ENCODE results near the gene NEGR1.

Gene NEGR1

GRCh38 chr1:72283307-72284083 lies 1.2 kb upstream of the NEGR1 start:
- H2AFZ ChIP-seq (ENCODE audit: low read length, unreplicated experiment) = peak overlapping the region; percentile 88
- peak overlapping the region; percentile 97 for H3K27ac ChIP-seq (ENCODE audit: low read depth, low read length)
- H3K4me1 ChIP-seq (ENCODE audit: control insufficient read depth, insufficient read depth, low read length, unreplicated experiment) = peaks cover 39% of the 10 kb centered on the region
- peaks cover 20% of the 10 kb centered on the region for H3K79me2 ChIP-seq (ENCODE audit: control insufficient read depth, insufficient read depth, low read length, unreplicated experiment)
- no peaks in the 10 kb centered on the region for H3K27me3 ChIP-seq (ENCODE audit: insufficient read depth, low read length)
- H3K36me3 ChIP-seq (ENCODE audit: insufficient read depth, low read length) = no peaks in the 10 kb centered on the region
- H3K4me3 ChIP-seq (ENCODE audit: low read depth, low read length) = peak overlapping the region; percentile 86

- H3K4me1 ChIP-seq (ENCODE audit: control insufficient read depth, insufficient read depth, low read length, unreplicated experiment) = peaks cover 44% of the 10 kb centered on the region
- H3K79me2 ChIP-seq (ENCODE audit: control insufficient read depth, insufficient read depth, low read length, unreplicated experiment) = peaks cover 24% of the 10 kb centered on the region
- H3K27me3 ChIP-seq (ENCODE audit: insufficient read depth, low read length) = no peaks in the 10 kb centered on the region
- peak overlapping the region; percentile 88 for H2AFZ ChIP-seq (ENCODE audit: low read length, unreplicated experiment)
- H3K36me3 ChIP-seq (ENCODE audit: insufficient read depth, low read length) = no peaks in the 10 kb centered on the region
- peak overlapping the region; percentile 97 for H3K27ac ChIP-seq (ENCODE audit: low read depth, low read length)
- H3K4me3 ChIP-seq (ENCODE audit: low read depth, low read length) = peak overlapping the region; percentile 86
Observed at GRCh38 chr1:72283022-72283306, 625 bp upstream of the NEGR1 start.

GRCh38 chr1:72281637-72282270 lies 585 bp downstream of the NEGR1 start:
- H2AFZ ChIP-seq (ENCODE audit: low read length, unreplicated experiment) = peak overlapping the region; percentile 41
- no peaks in the 10 kb centered on the region for H3K27me3 ChIP-seq (ENCODE audit: insufficient read depth, low read length)
- peaks cover 39% of the 10 kb centered on the region for H3K4me1 ChIP-seq (ENCODE audit: control insufficient read depth, insufficient read depth, low read length, unreplicated experiment)
- H3K79me2 ChIP-seq (ENCODE audit: control insufficient read depth, insufficient read depth, low read length, unreplicated experiment) = peaks cover 23% of the 10 kb centered on the region
- peak overlapping the region; percentile 86 for H3K4me3 ChIP-seq (ENCODE audit: low read depth, low read length)
- H3K36me3 ChIP-seq (ENCODE audit: insufficient read depth, low read length) = no peaks in the 10 kb centered on the region
- H3K27ac ChIP-seq (ENCODE audit: low read depth, low read length) = no peak overlapping the region

- peak overlapping the region; percentile 86 for H3K4me3 ChIP-seq (ENCODE audit: low read depth, low read length)
Observed at GRCh38 chr1:72281144-72281543, 1.2 kb downstream of the NEGR1 start.

GRCh38 chr1:72280711-72281110 lies 1.6 kb downstream of the NEGR1 start:
- H3K4me1 ChIP-seq (ENCODE audit: control insufficient read depth, insufficient read depth, low read length, unreplicated experiment) = peaks cover 30% of the 10 kb centered on the region
- H3K4me3 ChIP-seq (ENCODE audit: low read depth, low read length) = peak overlapping the region; percentile 86
- H2AFZ ChIP-seq (ENCODE audit: low read length, unreplicated experiment) = peak overlapping the region; percentile 63
- H3K27me3 ChIP-seq (ENCODE audit: insufficient read depth, low read length) = no peaks in the 10 kb centered on the region
- no peak overlapping the region for H3K27ac ChIP-seq (ENCODE audit: low read depth, low read length)
- peaks cover 23% of the 10 kb centered on the region for H3K79me2 ChIP-seq (ENCODE audit: control insufficient read depth, insufficient read depth, low read length, unreplicated experiment)
- H3K36me3 ChIP-seq (ENCODE audit: insufficient read depth, low read length) = no peaks in the 10 kb centered on the region

More at GRCh38 chr1:72281144-72281543, 1.2 kb downstream of the NEGR1 start:
- Histone ChIP-seq H3K4me1 (ENCODE audit: control insufficient read depth, insufficient read depth, low read length, unreplicated experiment) (peaks cover 35% of the 10 kb centered on the region), H3K27ac (ENCODE audit: low read depth, low read length) (no peak overlapping the region), H3K27me3 (ENCODE audit: insufficient read depth, low read length) (no peaks in the 10 kb centered on the region), H2AFZ (ENCODE audit: low read length, unreplicated experiment) (peak overlapping the region; percentile 63), H3K79me2 (ENCODE audit: control insufficient read depth, insufficient read depth, low read length, unreplicated experiment) (peaks cover 23% of the 10 kb centered on the region), H3K36me3 (ENCODE audit: insufficient read depth, low read length) (no peaks in the 10 kb centered on the region)

GRCh38 chr1:72280131-72280530 lies 2.2 kb downstream of the NEGR1 start:
- Histone ChIP-seq H3K27ac (ENCODE audit: low read depth, low read length) (no peak overlapping the region), H2AFZ (ENCODE audit: low read length, unreplicated experiment) (no peak overlapping the region), H3K27me3 (ENCODE audit: insufficient read depth, low read length) (no peaks in the 10 kb centered on the region), H3K36me3 (ENCODE audit: insufficient read depth, low read length) (no peaks in the 10 kb centered on the region), H3K4me3 (ENCODE audit: low read depth, low read length) (peak overlapping the region; percentile 86), H3K4me1 (ENCODE audit: control insufficient read depth, insufficient read depth, low read length, unreplicated experiment) (peaks cover 27% of the 10 kb centered on the region), H3K79me2 (ENCODE audit: control insufficient read depth, insufficient read depth, low read length, unreplicated experiment) (peaks cover 23% of the 10 kb centered on the region)

GRCh38 chr1:72278461-72278860 lies 3.9 kb downstream of the NEGR1 start:
- H3K79me2 ChIP-seq (ENCODE audit: control insufficient read depth, insufficient read depth, low read length, unreplicated experiment) = peaks cover 26% of the 10 kb centered on the region
- no peaks in the 10 kb centered on the region for H3K36me3 ChIP-seq (ENCODE audit: insufficient read depth, low read length)
- H3K4me1 ChIP-seq (ENCODE audit: control insufficient read depth, insufficient read depth, low read length, unreplicated experiment) = peaks cover 27% of the 10 kb centered on the region
- H3K4me3 ChIP-seq (ENCODE audit: low read depth, low read length) = no peak overlapping the region
- no peaks in the 10 kb centered on the region for H3K27me3 ChIP-seq (ENCODE audit: insufficient read depth, low read length)
- no peak overlapping the region for H3K27ac ChIP-seq (ENCODE audit: low read depth, low read length)
- H2AFZ ChIP-seq (ENCODE audit: low read length, unreplicated experiment) = peak overlapping the region; percentile 23

- H2AFZ ChIP-seq (ENCODE audit: low read length, unreplicated experiment) = no peak overlapping the region
- peaks cover 3% of the 10 kb centered on the region for H3K79me2 ChIP-seq (ENCODE audit: control insufficient read depth, insufficient read depth, low read length, unreplicated experiment)
- no peak overlapping the region for H3K27ac ChIP-seq (ENCODE audit: low read depth, low read length)
- H3K27me3 ChIP-seq (ENCODE audit: insufficient read depth, low read length) = no peaks in the 10 kb centered on the region
- no peaks in the 10 kb centered on the region for H3K4me1 ChIP-seq (ENCODE audit: control insufficient read depth, insufficient read depth, low read length, unreplicated experiment)
- no peaks in the 10 kb centered on the region for H3K36me3 ChIP-seq (ENCODE audit: insufficient read depth, low read length)
- no peak overlapping the region for H3K4me3 ChIP-seq (ENCODE audit: low read depth, low read length)
Observed at GRCh38 chr1:72271555-72272085, 10.7 kb downstream of the NEGR1 start.

- Histone ChIP-seq H3K36me3 (ENCODE audit: insufficient read depth, low read length) (no peaks in the 10 kb centered on the region), H3K27ac (ENCODE audit: low read depth, low read length) (no peak overlapping the region), H3K79me2 (ENCODE audit: control insufficient read depth, insufficient read depth, low read length, unreplicated experiment) (no peaks in the 10 kb centered on the region), H3K27me3 (ENCODE audit: insufficient read depth, low read length) (no peaks in the 10 kb centered on the region), H3K4me3 (ENCODE audit: low read depth, low read length) (no peak overlapping the region), H3K4me1 (ENCODE audit: control insufficient read depth, insufficient read depth, low read length, unreplicated experiment) (no peaks in the 10 kb centered on the region), H2AFZ (ENCODE audit: low read length, unreplicated experiment) (no peak overlapping the region)
Observed at GRCh38 chr1:72262735-72263134, 19.6 kb downstream of the NEGR1 start.

- Histone ChIP-seq H3K4me3 (ENCODE audit: low read depth, low read length) (no peak overlapping the region), H3K27ac (ENCODE audit: low read depth, low read length) (no peak overlapping the region), H3K36me3 (ENCODE audit: insufficient read depth, low read length) (no peaks in the 10 kb centered on the region)
Observed at GRCh38 chr1:72253132-72253531, 29.2 kb downstream of the NEGR1 start.

GRCh38 chr1:72241397-72241796 lies 40.9 kb downstream of the NEGR1 start:
- Histone ChIP-seq H3K27ac (ENCODE audit: low read depth, low read length) (no peak overlapping the region), H3K36me3 (ENCODE audit: insufficient read depth, low read length) (no peaks in the 10 kb centered on the region), H3K79me2 (ENCODE audit: control insufficient read depth, insufficient read depth, low read length, unreplicated experiment) (no peaks in the 10 kb centered on the region), H3K4me3 (ENCODE audit: low read depth, low read length) (no peak overlapping the region), H3K4me1 (ENCODE audit: control insufficient read depth, insufficient read depth, low read length, unreplicated experiment) (no peaks in the 10 kb centered on the region), H3K27me3 (ENCODE audit: insufficient read depth, low read length) (no peaks in the 10 kb centered on the region), H2AFZ (ENCODE audit: low read length, unreplicated experiment) (no peak overlapping the region)

More at GRCh38 chr1:72253132-72253531, 29.2 kb downstream of the NEGR1 start:
- Histone ChIP-seq H3K4me1 (ENCODE audit: control insufficient read depth, insufficient read depth, low read length, unreplicated experiment) (peaks cover 12% of the 10 kb centered on the region), H3K79me2 (ENCODE audit: control insufficient read depth, insufficient read depth, low read length, unreplicated experiment) (no peaks in the 10 kb centered on the region), H3K27me3 (ENCODE audit: insufficient read depth, low read length) (no peaks in the 10 kb centered on the region), H2AFZ (ENCODE audit: low read length, unreplicated experiment) (no peak overlapping the region)

All from ACC112 (cell line).